GM12891 (cell line): ENCODE measurements around the gene S100A2.

Experiments used
- POLR2A ChIP-seq: IDR thresholded peaks from 2 replicates; pipeline ENCODE4 v1.6.1; 2011; ENCODE audit warnings: low read depth, low read length, control low read depth
- POU2F2 ChIP-seq: IDR thresholded peaks from 2 replicates; pipeline ENCODE4 v1.6.1; 2011; ENCODE audit warnings: low read depth, mild to moderate bottlenecking, control low read depth, low read length, moderate library complexity
- TAF1 ChIP-seq: IDR thresholded peaks from 2 replicates; pipeline ENCODE4 v1.6.1; 2011; ENCODE audit warnings: low read depth, low read length, control low read depth

DNA sequence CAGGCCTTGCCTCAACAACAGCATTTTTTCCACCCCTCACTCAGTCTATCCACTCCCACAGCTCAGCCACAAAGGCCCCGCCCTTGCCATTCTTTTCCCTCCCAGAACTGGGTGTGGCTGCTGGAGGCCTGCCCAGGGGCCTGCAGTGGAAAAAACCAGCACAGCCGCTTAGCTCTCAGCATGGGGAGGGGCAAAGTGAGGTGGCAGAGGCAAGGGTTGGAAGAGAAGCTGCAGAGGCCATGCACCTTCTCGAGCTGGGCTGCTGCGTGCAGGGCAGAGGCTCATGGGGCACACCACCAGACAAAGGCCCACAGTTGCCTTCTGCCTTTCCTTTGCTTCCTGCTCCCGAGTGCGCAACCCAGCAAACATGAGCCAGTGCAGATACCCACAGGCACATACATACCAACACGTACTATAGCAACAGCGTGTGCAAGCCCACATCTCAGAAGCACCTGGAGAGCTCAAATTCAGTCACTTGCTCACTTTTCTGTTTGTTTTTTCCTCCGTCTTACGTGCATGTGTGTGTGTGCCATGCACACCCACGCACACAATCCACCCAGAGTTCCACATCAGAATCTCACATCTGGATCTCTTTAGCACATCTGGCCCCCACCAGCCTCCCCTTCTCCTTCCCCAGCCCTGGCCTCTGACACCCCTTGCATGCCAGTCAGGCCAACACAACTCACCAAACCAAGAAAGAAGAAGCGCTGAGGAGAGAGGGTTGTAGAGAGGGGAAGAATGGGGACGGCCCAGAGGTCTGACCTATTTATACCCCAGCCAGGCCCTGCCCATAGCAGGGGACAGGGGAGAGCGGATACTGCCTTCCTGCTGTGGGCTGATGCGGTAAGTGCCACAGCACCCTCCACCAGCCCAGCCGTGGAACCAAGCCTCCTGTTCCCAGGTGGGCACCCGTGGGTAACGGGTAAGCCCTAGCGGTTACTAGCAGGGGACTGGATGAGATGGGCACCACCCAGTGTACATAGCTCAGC lies 20.3 kb downstream of the S100A2 start, which contains the start of gene S100A4:
- TF ChIP-seq POU2F2 (peak; percentile 12; the same call in 1 of the 2 replicates), TAF1 (no peak), POLR2A (no peak)
